ENCODE results near the gene BTG3.

DNA sequence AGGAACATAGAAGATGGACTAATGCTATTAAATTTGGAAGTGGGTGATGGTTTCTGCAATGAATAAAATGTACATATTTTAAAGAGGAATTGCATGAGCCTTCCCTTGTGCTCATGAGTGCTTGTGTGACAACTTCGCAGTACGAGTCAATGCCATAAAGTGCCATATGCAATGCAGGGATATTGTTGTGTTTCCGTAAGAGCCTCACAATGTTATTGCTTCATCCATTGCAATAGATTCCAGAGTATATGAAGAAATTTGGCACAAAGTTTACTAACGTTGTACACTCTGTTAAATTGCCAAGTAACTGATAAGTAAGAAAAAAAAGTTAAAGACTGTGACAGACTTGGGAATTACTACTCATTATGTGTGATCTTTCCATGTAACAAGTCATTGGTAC, 22.3 kb downstream of the BTG3 start:
- TF ChIP-seq, protein P1, sequence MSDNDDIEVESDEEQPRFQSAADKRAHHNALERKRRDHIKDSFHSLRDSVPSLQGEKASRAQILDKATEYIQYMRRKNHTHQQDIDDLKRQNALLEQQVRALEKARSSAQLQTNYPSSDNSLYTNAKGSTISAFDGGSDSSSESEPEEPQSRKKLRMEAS (IDR thresholded peaks at IDR 0.05; ENCODE audit: low read depth, low read length), result no peak
- TF ChIP-seq, protein P2, sequence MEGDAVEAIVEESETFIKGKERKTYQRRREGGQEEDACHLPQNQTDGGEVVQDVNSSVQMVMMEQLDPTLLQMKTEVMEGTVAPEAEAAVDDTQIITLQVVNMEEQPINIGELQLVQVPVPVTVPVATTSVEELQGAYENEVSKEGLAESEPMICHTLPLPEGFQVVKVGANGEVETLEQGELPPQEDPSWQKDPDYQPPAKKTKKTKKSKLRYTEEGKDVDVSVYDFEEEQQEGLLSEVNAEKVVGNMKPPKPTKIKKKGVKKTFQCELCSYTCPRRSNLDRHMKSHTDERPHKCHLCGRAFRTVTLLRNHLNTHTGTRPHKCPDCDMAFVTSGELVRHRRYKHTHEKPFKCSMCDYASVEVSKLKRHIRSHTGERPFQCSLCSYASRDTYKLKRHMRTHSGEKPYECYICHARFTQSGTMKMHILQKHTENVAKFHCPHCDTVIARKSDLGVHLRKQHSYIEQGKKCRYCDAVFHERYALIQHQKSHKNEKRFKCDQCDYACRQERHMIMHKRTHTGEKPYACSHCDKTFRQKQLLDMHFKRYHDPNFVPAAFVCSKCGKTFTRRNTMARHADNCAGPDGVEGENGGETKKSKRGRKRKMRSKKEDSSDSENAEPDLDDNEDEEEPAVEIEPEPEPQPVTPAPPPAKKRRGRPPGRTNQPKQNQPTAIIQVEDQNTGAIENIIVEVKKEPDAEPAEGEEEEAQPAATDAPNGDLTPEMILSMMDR (IDR thresholded peaks at IDR 0.05; ENCODE audit: low read depth, low read length), result no peak
- TF ChIP-seq POLR2A (IDR thresholded peaks at IDR 0.05; ENCODE audit: extremely low read depth, insufficient read length) (no peak), MYC (IDR thresholded peaks at IDR 0.05; ENCODE audit: low read depth, low read length) (no peak)

All from NB4 (cell line).